IMR-90 (cell line): ENCODE measurements around the gene AZI2. TPM values are rescaled to one million over a fixed set of nuclear protein-coding genes. Genes with fewer than 3 reads are reported as not detected.

Experiments used
- ATAC-seq: fragments of 200-7000 bp; cut with Tn5 transposase; 2 replicates; pipeline ENCODE4 v1.9.1; 2020; ENCODE audit warnings: low read depth, mild to moderate bottlenecking, moderate library complexity
- BruUV-seq: library from RNA; stranded (reverse); fragments of 400-500 nt; replicated peaks from 2 replicates; lab custom pipeline; 2021; lab: Mats Ljungman, UMichigan
- CTCF ChIA-PET: fragments of 300-600 bp; formaldehyde crosslinking; extraction: SDS; loops from one replicate; lab custom pipeline; 2021; ENCODE audit warnings: antibody characterized with exemption; lab: Yijun Ruan, JAX
- POLR2A ChIA-PET: fragments of 300-600 bp; sonication (Branson Sonifier 250); formaldehyde crosslinking; loops from one replicate; lab custom pipeline; 2022; ENCODE audit warnings: antibody characterized with exemption; ENCODE audit not compliant: unreplicated experiment; lab: Charles Lee
- DNase-seq: peaks from one replicate; pipeline ENCODE4 v3.0.0; 2013
- H2AFZ ChIP-seq: replicated peaks from 2 replicates; pipeline ENCODE3; 2013; ENCODE audit warnings: low read length, mild to moderate bottlenecking; ENCODE audit not compliant: poor library complexity
- H2AK5ac ChIP-seq: 2 replicates; pipeline ENCODE4 v1.6.1; 2013; ENCODE audit warnings: low read depth, low read length, inconsistent platforms
- H2AK9ac ChIP-seq: replicated peaks from 2 replicates; pipeline ENCODE3; 2013; ENCODE audit warnings: mild to moderate bottlenecking, low read depth, low read length, moderate library complexity; ENCODE audit not compliant: poor library complexity
- H2BK120ac ChIP-seq: 2 replicates; pipeline ENCODE4 v1.6.1; 2013; ENCODE audit warnings: low read depth, low read length, inconsistent platforms
- H2BK15ac ChIP-seq: 3 replicates; pipeline ENCODE4 v1.6.1; 2013; ENCODE audit warnings: low read depth, low read length, inconsistent platforms
- H2BK20ac ChIP-seq: 2 replicates; pipeline ENCODE4 v1.6.1; 2013; ENCODE audit warnings: low read depth, mild to moderate bottlenecking, inconsistent platforms, low read length, moderate library complexity
- H2BK5ac ChIP-seq: 2 replicates; pipeline ENCODE4 v1.6.1; 2013; ENCODE audit warnings: mild to moderate bottlenecking, low read depth, low read length, inconsistent platforms; ENCODE audit not compliant: poor library complexity, severe bottlenecking
- H3K14ac ChIP-seq: replicated peaks from 2 replicates; pipeline ENCODE4 v1.6.1; 2013; ENCODE audit warnings: low read depth, low read length, inconsistent platforms
- H3K18ac ChIP-seq: 2 replicates; pipeline ENCODE4 v1.6.1; 2013; ENCODE audit warnings: low read depth, low read length, control low read depth
- H3K23ac ChIP-seq: 2 replicates; pipeline ENCODE4 v1.6.1; 2013; ENCODE audit warnings: low read depth, low read length, inconsistent platforms
- H3K27ac ChIP-seq: 2 replicates; pipeline ENCODE4 v1.5.1; 2013; ENCODE audit warnings: mild to moderate bottlenecking, control low read depth, low read length; ENCODE audit not compliant: insufficient read depth
- H3K27me3 ChIP-seq: 2 replicates; pipeline ENCODE4 v1.6.1; 2013; ENCODE audit warnings: low read length; ENCODE audit not compliant: control insufficient read depth, insufficient read depth
- H3K36me3 ChIP-seq: 2 replicates; pipeline ENCODE4 v1.6.1; 2013; ENCODE audit warnings: low read length, mixed read lengths; ENCODE audit not compliant: control insufficient read depth, insufficient read depth
- H3K4ac ChIP-seq: 2 replicates; pipeline ENCODE4 v1.6.1; 2013; ENCODE audit warnings: low read depth, low read length, inconsistent platforms
- H3K4me1 ChIP-seq: 2 replicates; pipeline ENCODE4 v1.6.1; 2013; ENCODE audit warnings: low read length, mixed read lengths; ENCODE audit not compliant: control insufficient read depth, insufficient read depth
- H3K4me2 ChIP-seq: 2 replicates; pipeline ENCODE4 v1.6.1; 2013; ENCODE audit warnings: low read depth, mild to moderate bottlenecking, control low read depth, low read length, moderate library complexity
- H3K4me3 ChIP-seq: 2 replicates; pipeline ENCODE4 v1.5.1; 2013; ENCODE audit warnings: low read depth, mild to moderate bottlenecking, control low read depth, low read length, moderate library complexity; ENCODE audit not compliant: insufficient read depth
- H3K56ac ChIP-seq: 2 replicates; pipeline ENCODE4 v1.6.1; 2013; ENCODE audit warnings: low read length, inconsistent platforms; ENCODE audit not compliant: insufficient read depth; ENCODE audit errors: extremely low read depth
- H3K79me1 ChIP-seq, 2 experiments: 2 replicates each; pipeline ENCODE4 v1.6.1; 2013; ENCODE audit warnings: low read length in 2 of 2, inconsistent platforms in 1 of 2, low read depth in 1 of 2
- H3K9ac ChIP-seq: 2 replicates; pipeline ENCODE4 v1.6.1; 2013; ENCODE audit warnings: low read depth, low read length, control low read depth
- H3K9me1 ChIP-seq: 2 replicates; pipeline ENCODE4 v1.6.1; 2013; ENCODE audit warnings: low read length, inconsistent platforms; ENCODE audit not compliant: insufficient read depth
- H3K9me3 ChIP-seq: 2 replicates; pipeline ENCODE4 v1.6.1; 2013; ENCODE audit warnings: low read length; ENCODE audit not compliant: control insufficient read depth, insufficient read depth
- H4K20me1 ChIP-seq: 2 replicates; pipeline ENCODE4 v1.6.1; 2013; ENCODE audit warnings: low read length, inconsistent platforms; ENCODE audit not compliant: insufficient read depth
- H4K5ac ChIP-seq: 2 replicates; pipeline ENCODE4 v1.6.1; 2013; ENCODE audit warnings: mild to moderate bottlenecking, low read depth, low read length, control low read depth
- H4K8ac ChIP-seq, 2 experiments: 2 replicates each; pipeline ENCODE4 v1.6.1; 2013; ENCODE audit warnings: low read depth in 2 of 2, low read length in 2 of 2, control low read depth in 1 of 2, inconsistent platforms in 1 of 2
- H4K91ac ChIP-seq: 2 replicates; pipeline ENCODE4 v1.6.1; 2013; ENCODE audit warnings: low read depth, low read length, inconsistent platforms; ENCODE audit not compliant: insufficient read depth
- MXI1 ChIP-seq: IDR thresholded peaks from 2 replicates; pipeline ENCODE4 v1.6.1; 2012; ENCODE audit warnings: low read depth, mild to moderate bottlenecking, low read length, moderate library complexity, borderline replicate concordance
- dilution Hi-C: fragments of 300-500 bp; cut with HindIII; formaldehyde crosslinking; loops from one replicate; pipeline ENCODE4 v1.14.3; 2018; ENCODE audit warnings: low sequenced_read_pairs; ENCODE audit not compliant: unreplicated experiment
- in situ Hi-C: fragments of 300-500 bp; cut with MboI; formaldehyde crosslinking; loops from 3 replicates; pipeline ENCODE4 v1.14.3; 2019; ENCODE audit warnings: low sequenced_read_pairs, inconsistent platforms, mixed read lengths
- intact Hi-C: fragments of 100-400 bp; cut with micrococcal nuclease; formaldehyde crosslinking; loops from 2 replicates; pipeline ENCODE4 v1.10.0; 2022
- polyA plus RNA-seq, 3 experiments: library from polyadenylated mRNA; depleted of rRNA; stranded (reverse); fragments of >200 nt; gene quantifications; 2 replicates each; pipeline ENCODE4 v1.2.3, GENCODE V29; 2012; ENCODE audit warnings: low replicate concordance in 1 of 3
- total RNA-seq: library from RNA; depleted of rRNA; stranded (reverse); fragments of >200 nt; gene quantifications from 2 replicates; pipeline ENCODE4 v1.2.3, GENCODE V29; 2012
- TF ChIP-seq, protein P1 (sequence below): conservative IDR thresholded peaks from 2 replicates; pipeline ENCODE4 v1.5.1; 2012; ENCODE audit warnings: mild to moderate bottlenecking, low read depth, low read length, improper control_type of control experiment

AZI2 gene
- total and polyA plus RNA-seq, 2 of the 4 experiments (the other 2 are of a cell fraction): 30.1 to 52.5 TPM

DNA sequence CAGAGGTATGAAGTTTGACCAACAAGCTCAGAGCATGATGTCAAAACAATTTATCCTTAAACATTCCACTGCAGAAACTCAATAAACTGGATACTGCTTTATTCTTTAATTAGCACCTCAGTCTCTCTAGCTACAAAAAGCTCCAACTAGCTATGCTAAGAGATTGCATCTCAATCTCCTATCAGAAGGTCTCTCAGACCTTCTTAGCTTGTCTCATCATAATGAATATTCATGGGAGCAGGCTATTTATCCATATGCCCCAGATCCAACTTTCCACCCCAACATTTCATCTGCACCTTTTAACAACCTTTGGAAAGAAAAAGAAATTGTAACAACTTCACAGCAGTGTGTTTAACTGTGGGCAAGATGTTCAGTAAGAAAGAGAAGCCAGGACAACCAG, 11.4 kb downstream of the AZI2 start:
- Histone ChIP-seq H3K4me3 (no peak overlapping the region), H3K9me1 (peaks cover 3% of the 10 kb centered on the region; the same call in 1 of the 2 replicates), H3K23ac (no peak overlapping the region), H3K4me1 (peaks cover 3% of the 10 kb centered on the region; the same call in 1 of the 2 replicates), H3K36me3 (peaks cover 11% of the 10 kb centered on the region; the same call in 1 of the 2 replicates), H3K9me3 (no peaks in the 10 kb centered on the region), H2AK5ac (no peak overlapping the region), H3K14ac (no peak overlapping the region), H4K8ac (no peak overlapping the region), H2AK9ac (no peak overlapping the region), H3K4ac (no peak overlapping the region), H3K9ac (no peak overlapping the region), H3K79me1 (peaks cover 5 to 7% of the 10 kb centered on the region in 2 experiments; a peak in 3 of 4 replicates), H4K5ac (no peak overlapping the region), H2BK15ac (no peak overlapping the region), H3K27me3 (no peaks in the 10 kb centered on the region), H2BK120ac (no peak overlapping the region), H2BK5ac (no peak overlapping the region), H4K91ac (no peak overlapping the region), H2AFZ (no peak overlapping the region), H3K18ac (no peak overlapping the region), H3K27ac (no peak overlapping the region), H3K4me2 (no peak overlapping the region), H3K56ac (no peak overlapping the region), H4K20me1 (no peaks in the 10 kb centered on the region), H2BK20ac (no peak overlapping the region)
- no TSS peak for BruUV-seq
- POLR2A ChIA-PET: no interaction called here
- no peak for TF ChIP-seq MXI1
- TF ChIP-seq, protein P1, sequence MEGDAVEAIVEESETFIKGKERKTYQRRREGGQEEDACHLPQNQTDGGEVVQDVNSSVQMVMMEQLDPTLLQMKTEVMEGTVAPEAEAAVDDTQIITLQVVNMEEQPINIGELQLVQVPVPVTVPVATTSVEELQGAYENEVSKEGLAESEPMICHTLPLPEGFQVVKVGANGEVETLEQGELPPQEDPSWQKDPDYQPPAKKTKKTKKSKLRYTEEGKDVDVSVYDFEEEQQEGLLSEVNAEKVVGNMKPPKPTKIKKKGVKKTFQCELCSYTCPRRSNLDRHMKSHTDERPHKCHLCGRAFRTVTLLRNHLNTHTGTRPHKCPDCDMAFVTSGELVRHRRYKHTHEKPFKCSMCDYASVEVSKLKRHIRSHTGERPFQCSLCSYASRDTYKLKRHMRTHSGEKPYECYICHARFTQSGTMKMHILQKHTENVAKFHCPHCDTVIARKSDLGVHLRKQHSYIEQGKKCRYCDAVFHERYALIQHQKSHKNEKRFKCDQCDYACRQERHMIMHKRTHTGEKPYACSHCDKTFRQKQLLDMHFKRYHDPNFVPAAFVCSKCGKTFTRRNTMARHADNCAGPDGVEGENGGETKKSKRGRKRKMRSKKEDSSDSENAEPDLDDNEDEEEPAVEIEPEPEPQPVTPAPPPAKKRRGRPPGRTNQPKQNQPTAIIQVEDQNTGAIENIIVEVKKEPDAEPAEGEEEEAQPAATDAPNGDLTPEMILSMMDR: no peak
- no peak for DNase-seq
- ATAC-seq: no peak
- dilution Hi-C loops: no loop called here
- intact Hi-C loops: loop anchor here (10.0 kb wide), 1 partner anchor 852 kb away; the partner anchor contains the start of gene SLC4A7
- in situ Hi-C loops: no loop called here
- CTCF ChIA-PET: interaction anchor here (1.1 to 1.3 kb wide), 2 partner anchors 8 to 10 kb away, joined by 3 read pairs; no protein-coding TSS in a partner anchor
